Measurements from ENCODE around the gene ZCCHC14. TPM values are rescaled to one million over a fixed set of nuclear protein-coding genes. Genes with fewer than 3 reads are reported as not detected.

The ZCCHC14 gene
- total RNA-seq, 1 experiment from 2014 or later = 27.7 TPM

GRCh38 chr16:87499189-87499486, 6.3 kb upstream of the ZCCHC14 start:
- TF ChIP-seq, protein P1, sequence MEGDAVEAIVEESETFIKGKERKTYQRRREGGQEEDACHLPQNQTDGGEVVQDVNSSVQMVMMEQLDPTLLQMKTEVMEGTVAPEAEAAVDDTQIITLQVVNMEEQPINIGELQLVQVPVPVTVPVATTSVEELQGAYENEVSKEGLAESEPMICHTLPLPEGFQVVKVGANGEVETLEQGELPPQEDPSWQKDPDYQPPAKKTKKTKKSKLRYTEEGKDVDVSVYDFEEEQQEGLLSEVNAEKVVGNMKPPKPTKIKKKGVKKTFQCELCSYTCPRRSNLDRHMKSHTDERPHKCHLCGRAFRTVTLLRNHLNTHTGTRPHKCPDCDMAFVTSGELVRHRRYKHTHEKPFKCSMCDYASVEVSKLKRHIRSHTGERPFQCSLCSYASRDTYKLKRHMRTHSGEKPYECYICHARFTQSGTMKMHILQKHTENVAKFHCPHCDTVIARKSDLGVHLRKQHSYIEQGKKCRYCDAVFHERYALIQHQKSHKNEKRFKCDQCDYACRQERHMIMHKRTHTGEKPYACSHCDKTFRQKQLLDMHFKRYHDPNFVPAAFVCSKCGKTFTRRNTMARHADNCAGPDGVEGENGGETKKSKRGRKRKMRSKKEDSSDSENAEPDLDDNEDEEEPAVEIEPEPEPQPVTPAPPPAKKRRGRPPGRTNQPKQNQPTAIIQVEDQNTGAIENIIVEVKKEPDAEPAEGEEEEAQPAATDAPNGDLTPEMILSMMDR (conservative IDR thresholded peaks at IDR 0.05) = no peak
- no peak overlapping the region for H3K9ac ChIP-seq (ENCODE audit: extremely low read depth, insufficient read length, low read length)

More at GRCh38 chr16:87499189-87499486, 6.3 kb upstream of the ZCCHC14 start:
- H3K14ac ChIP-seq (ENCODE audit: insufficient read depth, low read length) = no peak overlapping the region
- Mint-ChIP-seq H3K9me3 (no peaks in the 10 kb centered on the region), H3K27ac (no peak overlapping the region), H3K27me3 (ENCODE audit: low read depth) (no peaks in the 10 kb centered on the region), H3K4me3 (no peak overlapping the region), H3K36me3 (ENCODE audit: insufficient read depth in 1 of 3, low read depth in 3 of 3) (no peaks in the 10 kb centered on the region), H3K4me1 (peaks cover 0 to 8% of the 10 kb centered on the region in 2 experiments; a peak in 3 of 4 replicates)
- no peak for DNase-seq
- H2BK5ac ChIP-seq (ENCODE audit: insufficient read length, low read length) = no peak overlapping the region
- no peak overlapping the region for H2BK15ac ChIP-seq (ENCODE audit: low read depth, low read length)
- no peak overlapping the region for H3K56ac ChIP-seq (ENCODE audit: insufficient read length, low read depth, low read length)
- H3K79me1 ChIP-seq (ENCODE audit: insufficient read depth, low read depth, low read length, poor library complexity, severe bottlenecking) = no peaks in the 10 kb centered on the region
- no peak overlapping the region for H2AK5ac ChIP-seq (ENCODE audit: insufficient read length, low read length)
- no peak overlapping the region for H2BK12ac ChIP-seq (ENCODE audit: insufficient read length, low read depth, low read length)
- no peak overlapping the region for H2BK20ac ChIP-seq (ENCODE audit: low read depth, low read length, poor library complexity, severe bottlenecking)
- no peak overlapping the region for H3K23ac ChIP-seq (ENCODE audit: insufficient read length, low read depth, low read length)
- H3K23me2 ChIP-seq (ENCODE audit: insufficient read length, low read depth, low read length, poor library complexity, severe bottlenecking) = no peaks in the 10 kb centered on the region
- no peak overlapping the region for H3K27ac ChIP-seq (ENCODE audit: insufficient read length, low read depth, low read length)
- no peak overlapping the region for H2AFZ ChIP-seq (ENCODE audit: low read length)
- H4K8ac ChIP-seq (replicated peaks; ENCODE audit: insufficient read length, low read depth, low read length) = no peak overlapping the region
- no peaks in the 10 kb centered on the region for H3K27me3 ChIP-seq (ENCODE audit: insufficient read depth, low read length)
- H4K20me1 ChIP-seq (ENCODE audit: control insufficient read depth, insufficient read depth, insufficient read length) = no peaks in the 10 kb centered on the region
- no peak overlapping the region for H2BK120ac ChIP-seq (ENCODE audit: low read depth, low read length, poor library complexity, severe bottlenecking)
- no peak overlapping the region for H3K4ac ChIP-seq (ENCODE audit: low read depth, low read length)
- no peaks in the 10 kb centered on the region for H3K4me1 ChIP-seq (ENCODE audit: insufficient read depth, low read length)
- no peak overlapping the region for H3K18ac ChIP-seq (ENCODE audit: insufficient read length, low read depth, low read length)
- H4K91ac ChIP-seq (ENCODE audit: insufficient read length, low read depth, low read length) = no peak overlapping the region
- no peak overlapping the region for H3K4me2 ChIP-seq (ENCODE audit: insufficient read depth, insufficient read length, low read length)
- no peaks in the 10 kb centered on the region for H3K9me3 ChIP-seq (ENCODE audit: control insufficient read depth, low read depth, low read length)
- no CpG with 5 or more reads among the region's 2 CpGs for WGBS (ENCODE audit: extremely low coverage, insufficient read length, low lambda C conversion rate)
- H3T11ph ChIP-seq (ENCODE audit: low read length) = no peak overlapping the region
- H4K5ac ChIP-seq (ENCODE audit: insufficient read length, low read depth, low read length) = no peak overlapping the region
- H3K79me2 ChIP-seq (ENCODE audit: insufficient read depth, low read length) = no peaks in the 10 kb centered on the region
